H1 (cell line): ENCODE results near the gene ITSN1. TPM values are rescaled to one million over a fixed set of nuclear protein-coding genes. Genes with fewer than 3 reads are reported as not detected.

Source experiments
- CREB1 ChIP-seq: IDR thresholded peaks from 2 replicates; pipeline ENCODE4 v1.6.1; 2012; ENCODE audit warnings: inconsistent platforms
- HDAC6 ChIP-seq: IDR thresholded peaks from one replicate; pipeline ENCODE4 v1.7.1; 2012; ENCODE audit warnings: low read depth, mild to moderate bottlenecking, inconsistent platforms, low read length, moderate library complexity
- JUND ChIP-seq: IDR thresholded peaks from 2 replicates; pipeline ENCODE4 v1.6.1; 2011; ENCODE audit warnings: mild to moderate bottlenecking, improper control_type of control experiment, low read length
- MAFK ChIP-seq: IDR thresholded peaks from 2 replicates; pipeline ENCODE4 v1.6.1; 2012; ENCODE audit warnings: low read depth, mild to moderate bottlenecking, improper control_type of control experiment, low read length
- POU5F1 ChIP-seq: IDR thresholded peaks from 2 replicates; pipeline ENCODE4 v1.6.1; 2011; ENCODE audit warnings: low read depth, mild to moderate bottlenecking, low read length, moderate library complexity
- RAD21 ChIP-seq, 2 experiments: IDR thresholded peaks in 1 of 2; conservative IDR thresholded peaks in 1 of 2; 2 replicates each; pipeline ENCODE4 v1.6.1; 2011; ENCODE audit warnings: low read depth in 2 of 2, low read length in 2 of 2, improper control_type of control experiment in 1 of 2, inconsistent platforms in 1 of 2, mild to moderate bottlenecking in 1 of 2, moderate library complexity in 1 of 2
- polyA plus RNA-seq, 7 experiments: library from polyadenylated mRNA; depleted of rRNA in 3 of 7; stranded (reverse) in 5 of 7; unstranded in 2 of 7; fragments of >200 nt in 5 of 7; fragments of 200-250 nt in 2 of 7; gene quantifications; 1 replicate in 5 of 7; 2 replicates in 1 of 7; 4 replicates in 1 of 7; pipeline versions ENCODE4 v1.2.1 to v1.2.3, GENCODE V29; 2011 to 2013; ENCODE audit warnings: missing spikeins in 2 of 7, mixed read lengths in 2 of 7
- total RNA-seq: library from RNA; stranded (reverse); fragmentation: NEBNext Ultra II Directional; extraction: Animal tissue kit (Norgen Biotek cat#: 25700); gene quantifications from 2 replicates; pipeline ENCODE4 v1.2.1, GENCODE V29; 2021

Gene ITSN1
- total and polyA plus RNA-seq, 2 of the 8 experiments (the other 6 are each of a cell fraction or from before 2014, with no cell fraction given) = 60.8 to 78.1 TPM

- no peak for TF ChIP-seq MAFK
- TF ChIP-seq JUND = no peak
- no peak for TF ChIP-seq HDAC6
- TF ChIP-seq CREB1 = no peak
- no peak for TF ChIP-seq POU5F1
- no peak for TF ChIP-seq RAD21 (IDR thresholded peaks at IDR 0.05 in 1 of 2, conservative IDR thresholded peaks at IDR 0.05 in 1 of 2; ENCODE audit: low read depth in 2 of 2, low read length in 2 of 2)
These were observed 251.6 kb downstream of the ITSN1 start (continued) for GRCh38 chr21:33893917-33894316.
